Measurements from ENCODE around the gene ZC2HC1C. TPM values are rescaled to one million over a fixed set of nuclear protein-coding genes. Genes with fewer than 3 reads are reported as not detected.
"Not testable (repeated sequence)": the region's sequence is repeated elsewhere in the genome, so short reads cannot be mapped to it uniquely, and the experiment has no call there.

Gene ZC2HC1C
- total RNA-seq, 3 donors from 2014 or later: 0.45 to 0.84 (median 0.78) TPM

DNA sequence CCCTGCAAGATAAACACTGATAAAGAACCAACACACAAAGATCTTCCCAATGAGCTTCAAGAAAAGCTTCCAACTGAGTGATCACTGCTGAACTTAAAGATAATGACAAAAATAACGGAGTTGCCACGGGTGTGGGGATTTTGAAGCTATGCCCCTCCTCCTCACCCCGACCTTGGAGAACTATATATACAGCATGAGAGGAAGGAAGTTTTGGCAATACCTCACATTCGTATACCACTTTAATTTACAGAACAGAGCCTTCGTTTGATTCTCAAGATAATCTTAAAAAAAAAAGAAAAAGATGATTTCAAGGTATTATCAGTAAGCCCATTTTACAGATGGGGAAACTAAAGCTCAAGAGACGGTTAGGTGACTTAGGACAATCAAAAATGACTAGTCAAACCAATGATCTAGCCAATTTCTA, 56.7 kb downstream of the ZC2HC1C start:
- peak overlapping the region; percentile 97 for H3K4me3 Mint-ChIP-seq
- no peaks in the 10 kb centered on the region for H3K27me3 Mint-ChIP-seq (ENCODE audit: low read depth)
- H3K4me1 Mint-ChIP-seq (ENCODE audit: low read depth): peaks cover 37% of the 10 kb centered on the region
- DNase-seq (no peak), ATAC-seq (no peak)
- H3K9me3 Mint-ChIP-seq: no peaks in the 10 kb centered on the region
- peaks cover 16% of the 10 kb centered on the region for H3K36me3 Mint-ChIP-seq (ENCODE audit: insufficient read depth)

- ATAC-seq: peak; percentile 96 to 97
- Mint-ChIP-seq H3K4me1 (ENCODE audit: low read depth) (peaks cover 36% of the 10 kb centered on the region), H3K4me3 (peak within 1 kb of the TSS; percentile 97), H3K9me3 (no peaks in the 10 kb centered on the region), H3K27me3 (ENCODE audit: low read depth) (no peaks in the 10 kb centered on the region), H3K36me3 (ENCODE audit: insufficient read depth) (peaks cover 14% of the 10 kb centered on the region)
- DNase-seq: peak; percentile 80
These were observed 57.4 kb downstream of the ZC2HC1C start, which contains the start of gene NEK9 for GRCh38 chr14:75126679-75127473. NEK9 (minus strand) TSS chr14:75127048; CDS start chr14:75126921, 127 bp downstream.

DNA sequence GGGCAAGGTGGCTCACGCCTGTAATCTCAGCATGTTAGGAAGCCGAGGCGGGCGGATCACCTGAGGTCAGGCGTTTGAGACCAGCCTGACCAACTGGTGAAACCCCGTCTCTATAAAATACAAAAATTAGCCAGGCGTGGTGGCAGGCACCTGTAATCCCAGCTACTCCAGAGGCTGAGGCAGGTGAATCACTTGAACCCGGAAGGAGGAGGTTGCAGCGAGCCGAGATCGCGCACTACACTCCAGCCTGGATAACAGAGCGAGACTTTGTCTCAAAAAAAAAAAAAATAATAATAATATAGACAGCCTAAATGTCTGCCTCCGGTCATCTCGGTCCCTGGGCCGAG, 58.0 kb downstream of the ZC2HC1C start:
- DNase-seq; H3K27me3 Mint-ChIP-seq (ENCODE audit: low read depth); ATAC-seq; H3K9me3 Mint-ChIP-seq: not testable (repeated sequence)
- Mint-ChIP-seq H3K36me3 (ENCODE audit: insufficient read depth) (peaks cover 13% of the 10 kb centered on the region), H3K4me3 (peak overlapping the region; percentile 97), H3K4me1 (ENCODE audit: low read depth) (peaks cover 35% of the 10 kb centered on the region)

DNA sequence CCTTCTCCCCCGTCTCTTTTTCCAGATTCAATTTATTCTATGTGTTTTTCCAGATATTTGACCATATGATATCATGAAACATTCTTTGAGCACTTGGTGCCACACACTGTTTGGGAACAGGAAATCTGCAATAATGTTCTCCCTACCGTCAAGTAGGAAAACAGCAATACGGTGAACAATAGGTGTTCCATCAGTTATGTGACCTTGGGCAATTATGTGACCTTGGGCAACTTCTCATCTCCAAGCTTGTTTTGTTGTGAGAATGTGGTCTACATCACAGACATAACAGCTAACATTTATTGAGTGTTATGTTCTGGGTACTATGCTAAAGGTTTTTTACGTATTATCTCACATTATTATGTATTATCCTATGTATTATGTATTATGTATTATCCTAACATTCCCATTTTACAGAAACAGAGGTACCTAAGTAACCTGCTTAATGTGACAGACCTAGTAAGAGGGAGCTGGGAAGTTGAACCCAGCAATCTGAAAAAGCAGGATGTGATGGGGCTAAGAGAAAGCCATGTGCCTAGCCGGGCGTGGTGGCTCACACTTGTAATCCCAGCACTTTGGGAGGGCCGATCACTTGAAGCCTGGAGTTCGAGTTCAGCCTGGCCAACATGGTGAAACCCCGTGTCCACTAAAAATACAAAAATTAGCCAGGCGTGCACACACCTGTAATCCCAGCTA, 58.6 kb downstream of the ZC2HC1C start:
- no peaks in the 10 kb centered on the region for H3K27me3 Mint-ChIP-seq (ENCODE audit: low read depth)
- peaks cover 18% of the 10 kb centered on the region for H3K36me3 Mint-ChIP-seq (ENCODE audit: insufficient read depth)
- peak overlapping the region; percentile 97 for H3K4me3 Mint-ChIP-seq
- no peak for ATAC-seq
- H3K9me3 Mint-ChIP-seq: no peaks in the 10 kb centered on the region
- H3K4me1 Mint-ChIP-seq (ENCODE audit: low read depth): peaks cover 39% of the 10 kb centered on the region
- DNase-seq: no peak

DNA sequence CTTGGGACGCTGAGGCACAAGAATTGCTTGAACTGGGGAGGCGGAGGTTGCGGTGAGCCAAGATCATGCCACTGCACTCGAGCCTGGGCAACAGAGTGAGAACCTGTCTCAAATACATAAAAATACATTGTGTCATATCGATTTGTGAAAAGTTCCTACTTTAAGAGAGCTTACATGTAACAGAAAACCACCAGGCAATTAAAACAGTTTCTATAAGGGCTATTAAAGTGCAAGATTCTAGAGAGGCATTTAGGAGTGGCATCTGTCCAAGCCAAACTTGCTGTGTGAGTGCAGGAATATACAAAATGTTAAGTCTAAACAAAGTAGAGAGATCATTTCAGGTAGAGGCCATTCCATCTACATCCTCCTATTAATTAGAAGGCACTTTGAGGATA, 59.2 kb downstream of the ZC2HC1C start:
- peaks cover 39% of the 10 kb centered on the region for H3K4me1 Mint-ChIP-seq (ENCODE audit: low read depth)
- no peak for ATAC-seq

More for the DNA sequence above, 59.2 kb downstream of the ZC2HC1C start:
- Mint-ChIP-seq H3K27me3 (ENCODE audit: low read depth) (no peaks in the 10 kb centered on the region), H3K36me3 (ENCODE audit: insufficient read depth) (peaks cover 23% of the 10 kb centered on the region), H3K9me3 (no peaks in the 10 kb centered on the region), H3K4me3 (peak overlapping the region; percentile 57)
- DNase-seq: no peak

Other genes with a start within 250 kb of the ZC2HC1C start
- gene PROX2, start 193.5 kb upstream of the ZC2HC1C start, total RNA-seq: under 1 TPM in 2 of 3 donors, not detected in 1; 0.13 to 0.35 TPM
- 100 to 1,000 TPM; 104 to 107 (median 106) TPM for gene DLST, start 187.7 kb upstream of the ZC2HC1C start, total RNA-seq
- gene RPS6KL1, start 146.4 kb upstream of the ZC2HC1C start, total RNA-seq: 10 to 100 TPM; 13.2 to 20.7 (median 17.3) TPM
- gene PGF, start 114.0 kb upstream of the ZC2HC1C start, total RNA-seq: under 1 TPM; 0.18 to 0.38 (median 0.18) TPM
- gene EIF2B2, start 66.7 kb upstream of the ZC2HC1C start, total RNA-seq: 10 to 100 TPM; 61.2 to 69.4 (median 66.0) TPM
- 10 to 100 TPM; 11.0 to 14.7 (median 11.7) TPM for gene MLH3, start 18.2 kb upstream of the ZC2HC1C start, total RNA-seq
- gene ACYP1, start 5.6 kb upstream of the ZC2HC1C start, total RNA-seq: 10 to 100 TPM; 16.0 to 17.3 (median 16.8) TPM
- gene NEK9, start 57.4 kb downstream of the ZC2HC1C start, total RNA-seq: 10 to 100 TPM; 48.5 to 51.2 (median 50.4) TPM
- gene TMED10, start 107.0 kb downstream of the ZC2HC1C start, total RNA-seq: 100 to 1,000 TPM; 184 to 196 (median 195) TPM
- 10 to 100 TPM; 16.8 to 19.5 (median 18.1) TPM for gene FOS, start 209.2 kb downstream of the ZC2HC1C start, total RNA-seq

Data from activated T-cell treated with anti-CD3 and anti-CD28 coated beads, Interleukin-2, amount 50 U/mL, for 4 hours (primary cell).